PC-9 (cell line): ENCODE results near the gene ASPN. TPM values are rescaled to one million over a fixed set of nuclear protein-coding genes. Genes with fewer than 3 reads are reported as not detected.

Experiments used
- BruUV-seq: library from RNA; stranded (reverse); fragments of 400-500 nt; replicated peaks from 2 replicates; lab custom pipeline; 2021; lab: Mats Ljungman, UMichigan
- CTCF ChIA-PET: fragments of 300-600 bp; sonication (Branson Sonifier 250); formaldehyde crosslinking; loops from one replicate; lab custom pipeline; 2022; ENCODE audit warnings: antibody characterized with exemption; lab: Charles Lee
- POLR2A ChIA-PET: fragments of 300-600 bp; sonication (Branson Sonifier 250); formaldehyde crosslinking; loops from one replicate; lab custom pipeline; 2022; ENCODE audit warnings: antibody characterized with exemption; ENCODE audit not compliant: unreplicated experiment; lab: Charles Lee
- DNase-seq, 2 experiments: peaks; one replicate each; pipeline versions ENCODE4 v3.0.0 to v3.0.0-alpha.2; 2015 to 2022; ENCODE audit warnings: mixed read lengths in 1 of 2
- H2AFZ ChIP-seq: fragments of 200-600 bp; sonication (generic); 2 replicates; pipeline ENCODE4 v1.8.1; 2017; ENCODE audit warnings: antibody characterized with exemption
- H3F3A ChIP-seq: fragments of 200-600 bp; sonication (generic); 2 replicates; pipeline ENCODE4 v1.8.1; 2017; ENCODE audit warnings: antibody characterized with exemption, mild to moderate bottlenecking, low read depth; ENCODE audit not compliant: insufficient read depth
- H3K27ac ChIP-seq: fragments of 200-600 bp; sonication (generic); 2 replicates; pipeline ENCODE4 v1.6.1; 2016; ENCODE audit warnings: mixed run types
- H3K27me3 ChIP-seq: fragments of 200-600 bp; sonication (generic); 2 replicates; pipeline ENCODE4 v1.6.1; 2016; ENCODE audit warnings: low read depth, mixed run types; ENCODE audit not compliant: insufficient read depth
- H3K36me3 ChIP-seq: fragments of 200-600 bp; sonication (generic); 2 replicates; pipeline ENCODE4 v1.6.1; 2016; ENCODE audit warnings: low read depth, mixed run types
- H3K4me1 ChIP-seq: fragments of 200-600 bp; sonication (generic); replicated peaks from 2 replicates; pipeline ENCODE4 v1.6.1; 2016; ENCODE audit warnings: mixed run types; ENCODE audit not compliant: insufficient read depth
- H3K4me2 ChIP-seq: fragments of 200-600 bp; sonication (generic); 2 replicates; pipeline ENCODE4 v1.6.1; 2017; ENCODE audit warnings: mixed run types
- H3K4me3 ChIP-seq: fragments of 200-600 bp; sonication (generic); 2 replicates; pipeline ENCODE4 v1.6.1; 2016; ENCODE audit warnings: mixed run types
- H3K79me2 ChIP-seq: fragments of 200-600 bp; sonication (generic); 2 replicates; pipeline ENCODE4 v1.6.1; 2017; ENCODE audit warnings: low read depth, mixed run types
- H3K9me2 ChIP-seq: fragments of 200-600 bp; sonication (generic); 2 replicates; pipeline ENCODE4 v1.8.1; 2017; ENCODE audit warnings: mild to moderate bottlenecking; ENCODE audit not compliant: insufficient read depth
- H3K9me3 ChIP-seq: fragments of 200-600 bp; sonication (generic); 2 replicates; pipeline ENCODE4 v1.8.1; 2016; ENCODE audit warnings: low read depth; ENCODE audit not compliant: insufficient read depth
- H4K20me1 ChIP-seq: fragments of 200-600 bp; sonication (generic); 2 replicates; pipeline ENCODE4 v1.8.1; 2017; ENCODE audit not compliant: insufficient read depth
- CTCF ChIP-seq: fragments of 200-600 bp; sonication (generic); conservative IDR thresholded peaks from 2 replicates; pipeline ENCODE4 v1.6.1; 2017; ENCODE audit warnings: mixed run types, antibody characterized with exemption, mild to moderate bottlenecking, moderate library complexity
- EZH2 ChIP-seq: fragments of 200-600 bp; sonication (generic); IDR thresholded peaks from 2 replicates; pipeline ENCODE4 v1.8.0; 2017; ENCODE audit warnings: antibody characterized with exemption, low read depth
- intact Hi-C: fragments of 100-400 bp; cut with micrococcal nuclease; formaldehyde crosslinking; loops from one replicate; pipeline ENCODE4 v1.10.0; 2022; ENCODE audit not compliant: unreplicated experiment
- total RNA-seq: library from RNA; stranded (reverse); gene quantifications from 2 replicates; pipeline ENCODE4 v1.2.3, GENCODE V29; 2021

ASPN gene
- total RNA-seq, 1 experiment from 2014 or later: not detected

GRCh38 chr9:92492781-92493401, 10.6 kb upstream of the ASPN start:
- Histone ChIP-seq H3K36me3 (no peaks in the 10 kb centered on the region), H3K4me3 (no peak overlapping the region), H3K4me2 (no peak overlapping the region), H3K27ac (no peak overlapping the region), H3K79me2 (no peaks in the 10 kb centered on the region), H3F3A (no peaks in the 10 kb centered on the region), H3K9me2 (no peaks in the 10 kb centered on the region), H3K9me3 (no peaks in the 10 kb centered on the region; the same call in 1 of the 2 replicates), H3K4me1 (no peaks in the 10 kb centered on the region), H4K20me1 (no peaks in the 10 kb centered on the region), H2AFZ (no peak overlapping the region), H3K27me3 (no peaks in the 10 kb centered on the region)
- no peak for TF ChIP-seq CTCF
- no peak for TF ChIP-seq EZH2
- BruUV-seq: no TSS peak
- ChIA-PET CTCF (no interaction called here), POLR2A (no interaction called here)
- intact Hi-C loops: no loop called here
- DNase-seq: no peak

- no peak for DNase-seq
- Histone ChIP-seq H3K27ac (no peak overlapping the region), H3K27me3 (no peaks in the 10 kb centered on the region), H3K79me2 (no peaks in the 10 kb centered on the region), H3K4me2 (no peak overlapping the region), H3K9me3 (no peaks in the 10 kb centered on the region), H3F3A (no peaks in the 10 kb centered on the region), H3K4me1 (peaks cover 4% of the 10 kb centered on the region), H3K9me2 (no peaks in the 10 kb centered on the region), H2AFZ (no peak overlapping the region), H4K20me1 (no peaks in the 10 kb centered on the region), H3K4me3 (no peak overlapping the region), H3K36me3 (no peaks in the 10 kb centered on the region)
- TF ChIP-seq CTCF (no peak), EZH2 (no peak)
- intact Hi-C loops: no loop called here
- POLR2A ChIA-PET: no interaction called here
- no TSS peak for BruUV-seq
- CTCF ChIA-PET: no interaction called here
Measured at GRCh38 chr9:92488681-92489550, 6.6 kb upstream of the ASPN start.

- Histone ChIP-seq H4K20me1 (no peaks in the 10 kb centered on the region), H3K4me3 (no peak overlapping the region), H2AFZ (no peak overlapping the region), H3K27me3 (no peaks in the 10 kb centered on the region), H3K27ac (no peak overlapping the region), H3K4me1 (peaks cover 15% of the 10 kb centered on the region), H3K36me3 (no peaks in the 10 kb centered on the region), H3K4me2 (no peak overlapping the region), H3F3A (no peaks in the 10 kb centered on the region), H3K79me2 (no peaks in the 10 kb centered on the region), H3K9me2 (no peaks in the 10 kb centered on the region), H3K9me3 (no peaks in the 10 kb centered on the region)
- TF ChIP-seq CTCF: no peak
- no peak for TF ChIP-seq EZH2
- ChIA-PET CTCF (interaction anchor here (0.7 kb wide), 1 partner anchor 49 kb away, joined by 4 read pairs; no protein-coding TSS in a partner anchor), POLR2A (no interaction called here)
- DNase-seq: no peak
- no TSS peak for BruUV-seq
- intact Hi-C loops: no loop called here
Measured at GRCh38 chr9:92486371-92486770, 4.1 kb upstream of the ASPN start.
